ENCODE measurements around the gene WDR62. TPM values are rescaled to one million over a fixed set of nuclear protein-coding genes. Genes with fewer than 3 reads are reported as not detected.

WDR62 gene
- total RNA-seq, 4 donors from 2014 or later = 0.42 to 2.1 (median 1.4) TPM

DNA sequence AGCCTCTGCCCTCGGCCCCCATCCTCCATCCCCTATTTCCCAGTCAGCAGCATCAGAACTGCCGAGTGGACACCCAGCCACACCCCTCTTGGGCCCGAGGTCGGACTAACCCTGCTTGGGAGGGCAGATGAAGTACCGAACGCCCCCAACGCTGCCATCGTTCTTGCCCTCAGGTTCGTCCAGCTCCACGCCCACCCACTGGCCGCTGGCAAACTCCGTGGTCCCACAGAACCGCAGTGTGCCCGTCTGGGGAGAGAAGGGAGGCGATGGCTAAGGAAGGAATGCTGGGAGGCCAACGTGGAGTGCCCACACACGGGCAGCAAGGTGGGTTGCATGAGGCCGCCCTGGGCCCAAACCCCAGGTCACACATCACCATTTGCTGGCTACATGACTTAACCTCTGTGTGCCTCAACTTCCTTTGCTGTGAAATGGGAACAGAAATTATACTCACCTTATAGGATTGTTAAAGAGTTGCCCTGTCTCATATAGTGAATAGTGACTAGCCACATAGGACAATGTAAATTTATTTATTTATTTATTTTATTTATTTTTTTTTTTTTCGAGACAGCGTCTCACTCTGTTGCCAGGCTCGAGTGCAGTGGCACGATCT lies 35.5 kb upstream of the WDR62 start:
- Histone ChIP-seq H3K4me3 (no peak overlapping the region), H3K9me3 (no peaks in the 10 kb centered on the region), H3K36me3 (peaks cover 0 to 83% (median 0%) of the 10 kb centered on the region in 3 donors), H3K27ac (no peak overlapping the region), H3K4me1 (peaks cover 0 to 6% (median 1%) of the 10 kb centered on the region in 4 donors), H3K27me3 (no peaks in the 10 kb centered on the region)
- TF ChIP-seq POLR2A (IDR thresholded peaks at IDR 0.05) (no peak), EP300 (IDR thresholded peaks at IDR 0.05) (no peak)
- TF ChIP-seq, protein P1, sequence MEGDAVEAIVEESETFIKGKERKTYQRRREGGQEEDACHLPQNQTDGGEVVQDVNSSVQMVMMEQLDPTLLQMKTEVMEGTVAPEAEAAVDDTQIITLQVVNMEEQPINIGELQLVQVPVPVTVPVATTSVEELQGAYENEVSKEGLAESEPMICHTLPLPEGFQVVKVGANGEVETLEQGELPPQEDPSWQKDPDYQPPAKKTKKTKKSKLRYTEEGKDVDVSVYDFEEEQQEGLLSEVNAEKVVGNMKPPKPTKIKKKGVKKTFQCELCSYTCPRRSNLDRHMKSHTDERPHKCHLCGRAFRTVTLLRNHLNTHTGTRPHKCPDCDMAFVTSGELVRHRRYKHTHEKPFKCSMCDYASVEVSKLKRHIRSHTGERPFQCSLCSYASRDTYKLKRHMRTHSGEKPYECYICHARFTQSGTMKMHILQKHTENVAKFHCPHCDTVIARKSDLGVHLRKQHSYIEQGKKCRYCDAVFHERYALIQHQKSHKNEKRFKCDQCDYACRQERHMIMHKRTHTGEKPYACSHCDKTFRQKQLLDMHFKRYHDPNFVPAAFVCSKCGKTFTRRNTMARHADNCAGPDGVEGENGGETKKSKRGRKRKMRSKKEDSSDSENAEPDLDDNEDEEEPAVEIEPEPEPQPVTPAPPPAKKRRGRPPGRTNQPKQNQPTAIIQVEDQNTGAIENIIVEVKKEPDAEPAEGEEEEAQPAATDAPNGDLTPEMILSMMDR (IDR thresholded peaks at IDR 0.05) = no peak
- 85 to 97% methylated on average over 14 to 22 of the region's 22 CpGs for WGBS, 2 donors
- no peak for DNase-seq (ENCODE audit: low spot score in 2 of 2)

DNA sequence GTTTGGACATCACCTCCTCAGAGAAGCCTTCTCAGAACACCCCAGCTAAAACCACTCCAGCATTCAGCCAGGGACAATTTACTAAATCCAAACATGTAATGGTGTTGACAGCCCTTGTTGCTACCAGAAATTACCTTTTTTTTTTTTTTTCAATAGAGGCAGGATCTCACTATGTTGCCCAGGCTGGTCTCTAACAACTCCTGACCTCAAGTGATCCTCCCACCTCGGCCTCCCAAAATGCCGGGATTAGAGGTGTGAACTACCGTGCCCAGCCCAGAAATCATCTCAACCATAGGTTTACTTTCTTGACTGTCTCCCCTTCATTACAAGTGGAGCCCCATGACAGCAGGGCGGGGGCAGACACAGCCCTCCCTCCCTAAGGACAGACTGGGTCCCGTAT lies 31.3 kb upstream of the WDR62 start:
- Histone ChIP-seq H3K9me3 (no peaks in the 10 kb centered on the region), H3K36me3 (peaks cover 0 to 96% (median 0%) of the 10 kb centered on the region in 3 donors), H3K27me3 (no peaks in the 10 kb centered on the region), H3K4me3 (no peak overlapping the region), H3K4me1 (no peaks in the 10 kb centered on the region), H3K27ac (no peak overlapping the region)
- no peak for DNase-seq (ENCODE audit: low spot score in 2 of 2)
- TF ChIP-seq EP300 (IDR thresholded peaks at IDR 0.05) (no peak), POLR2A (IDR thresholded peaks at IDR 0.05) (no peak)
- TF ChIP-seq, protein P1 (IDR thresholded peaks at IDR 0.05) = no peak
- 90 to 95% methylated on average over 5 of the region's 5 CpGs for WGBS, 2 donors

DNA sequence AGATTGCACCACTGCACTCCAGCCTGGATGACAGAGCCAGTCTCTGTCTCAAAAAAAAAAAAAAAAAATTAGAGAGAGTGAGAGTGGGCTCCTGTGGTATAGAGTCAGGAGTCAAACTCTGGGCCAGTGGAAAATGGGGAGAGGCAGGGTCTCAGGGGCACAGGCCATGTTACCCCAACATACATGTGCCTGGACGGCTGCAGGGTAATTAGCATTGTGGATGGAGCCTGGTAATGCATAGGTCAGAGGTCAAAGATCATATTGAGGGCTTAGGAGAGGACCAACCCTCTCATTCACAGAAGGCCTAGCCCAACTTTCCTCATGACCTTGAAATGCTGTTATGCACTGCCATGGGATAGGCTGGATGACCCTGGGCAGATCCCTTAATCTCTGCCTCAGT lies 29.2 kb upstream of the WDR62 start:
- TF ChIP-seq POLR2A (IDR thresholded peaks at IDR 0.05) (no peak), EP300 (IDR thresholded peaks at IDR 0.05) (no peak)
- TF ChIP-seq, protein P1 (IDR thresholded peaks at IDR 0.05) = no peak
- Histone ChIP-seq H3K9me3 (no peaks in the 10 kb centered on the region), H3K4me3 (no peak overlapping the region), H3K4me1 (no peaks in the 10 kb centered on the region), H3K27me3 (no peaks in the 10 kb centered on the region), H3K36me3 (peaks cover 0 to 81% (median 0%) of the 10 kb centered on the region in 3 donors), H3K27ac (no peak overlapping the region)
- WGBS, 2 donors = 38 to 44% methylated on average over 1 of the region's 1 CpG
- no peak for DNase-seq (ENCODE audit: low spot score in 2 of 2)

DNA sequence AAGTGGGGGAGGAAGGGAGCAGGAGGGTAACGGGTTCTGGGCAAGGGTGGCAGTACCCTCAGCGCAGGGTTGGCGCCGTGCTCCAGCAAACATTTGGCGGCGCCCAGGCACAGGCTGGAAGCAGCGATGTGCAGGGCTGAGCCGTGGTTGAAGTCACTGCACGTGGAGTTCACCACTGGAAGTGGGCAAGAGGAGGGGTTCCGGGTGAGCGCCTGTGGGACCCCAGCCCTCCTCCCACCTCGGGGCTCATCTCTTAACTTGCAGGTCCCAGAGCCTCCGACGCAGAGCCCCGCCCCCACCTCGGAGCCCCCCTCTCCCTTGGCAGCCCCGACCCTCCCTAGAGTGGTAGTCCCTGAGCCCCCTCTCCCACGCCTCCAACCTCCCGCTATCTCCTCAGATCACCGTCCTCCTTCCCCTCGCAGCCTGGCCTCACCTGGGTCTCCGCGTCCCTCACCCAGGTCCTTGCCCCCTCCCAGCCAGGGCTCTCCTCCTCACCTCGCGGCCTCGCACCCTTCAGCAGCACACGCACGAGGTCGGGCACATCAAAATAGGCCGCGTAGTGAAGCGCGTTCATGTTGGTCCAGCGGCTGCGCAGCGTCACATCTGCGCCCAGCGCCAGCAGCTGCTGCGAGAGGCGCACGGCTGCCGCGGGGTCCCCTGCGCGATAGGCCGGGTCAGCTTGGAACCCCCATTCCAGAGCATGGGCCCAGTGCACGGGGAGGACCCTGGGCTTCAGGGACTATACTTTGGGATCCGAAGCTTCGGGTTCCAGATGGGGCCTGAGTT lies 28.4 kb upstream of the WDR62 start:
- TF ChIP-seq POLR2A (IDR thresholded peaks at IDR 0.05) = no peak
- TF ChIP-seq EP300 (IDR thresholded peaks at IDR 0.05) = no peak
- TF ChIP-seq, protein P1 (IDR thresholded peaks at IDR 0.05) = no peak
- H3K4me1 ChIP-seq = peaks cover 0 to 2% (median 0%) of the 10 kb centered on the region in 4 donors
- H3K36me3 ChIP-seq = peaks cover 0 to 73% (median 0%) of the 10 kb centered on the region in 3 donors

DNA sequence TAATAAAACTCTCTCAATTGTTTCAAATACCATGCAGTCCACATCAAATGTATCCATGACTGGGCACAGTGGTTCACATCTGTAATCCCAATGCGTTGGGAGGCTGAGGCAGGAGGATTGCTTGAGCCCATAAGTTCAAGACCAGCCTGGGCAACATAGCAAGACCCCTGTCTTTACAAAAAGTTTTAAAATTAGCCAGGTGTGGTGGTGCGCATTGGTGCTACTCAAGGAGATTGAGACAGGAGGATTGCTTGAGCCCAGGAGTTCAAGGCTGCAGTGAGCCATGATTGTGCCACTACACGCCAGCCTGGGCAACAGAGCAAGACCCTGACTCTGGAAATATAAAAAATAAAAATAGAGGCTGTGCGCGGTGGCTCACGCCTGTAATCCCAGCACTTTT lies 27.0 kb upstream of the WDR62 start:
- 95 to 96% methylated on average over 6 of the region's 6 CpGs for WGBS, 2 donors
- no peak overlapping the region for H3K27ac ChIP-seq
- TF ChIP-seq EP300 (IDR thresholded peaks at IDR 0.05) (no peak), POLR2A (IDR thresholded peaks at IDR 0.05) (no peak)
- TF ChIP-seq, protein P1 (IDR thresholded peaks at IDR 0.05) = no peak
- DNase-seq (ENCODE audit: low spot score in 2 of 2) = no peak
- no peaks in the 10 kb centered on the region for H3K9me3 ChIP-seq
- H3K36me3 ChIP-seq = peaks cover 0 to 59% (median 0%) of the 10 kb centered on the region in 3 donors
- peaks cover 0 to 15% (median 1%) of the 10 kb centered on the region in 4 donors for H3K4me1 ChIP-seq
- no peak overlapping the region for H3K4me3 ChIP-seq
- no peaks in the 10 kb centered on the region for H3K27me3 ChIP-seq

More for the DNA sequence above, 28.4 kb upstream of the WDR62 start:
- WGBS, 2 donors = 93% methylated on average over 48 to 49 of the region's 49 CpGs
- Histone ChIP-seq H3K9me3 (no peaks in the 10 kb centered on the region), H3K27me3 (no peaks in the 10 kb centered on the region), H3K4me3 (no peak overlapping the region), H3K27ac (no peak overlapping the region)
- no peak for DNase-seq (ENCODE audit: low spot score in 2 of 2)

Data from tibial nerve (tissue), 4 donors.